Stimulated activated CD8-positive, alpha-beta memory T cell treated with anti-CD3 and anti-CD28 coated beads, Interleukin-4, amount 100 ng/mL, for 4 hours (primary cell): ENCODE measurements around the gene CDC14A.

Source experiments
- DNase-seq, 2 donors: peaks; one replicate each; pipeline ENCODE4 v3.0.0-alpha.2; 2020; ENCODE audit warnings: low read depth in 2 of 2, low spot score in 1 of 2

Gene CDC14A

GRCh38 chr1:100443811-100444571 is 91.7 kb downstream of the CDC14A start:
- DNase-seq, result no peak

GRCh38 chr1:100445565-100445964 is 93.3 kb downstream of the CDC14A start:
- DNase-seq, result no peak

GRCh38 chr1:100448366-100448765 is 96.1 kb downstream of the CDC14A start:
- no peak for DNase-seq

GRCh38 chr1:100449477-100449876 is 97.2 kb downstream of the CDC14A start:
- no peak for DNase-seq

- DNase-seq, result no peak
These were observed 100.3 kb downstream of the CDC14A start for GRCh38 chr1:100452641-100453040.

GRCh38 chr1:100455478-100456072 is 103.3 kb downstream of the CDC14A start:
- DNase-seq, result no peak

- no peak for DNase-seq
These were observed 104.6 kb downstream of the CDC14A start for GRCh38 chr1:100456880-100457279.

- no peak for DNase-seq
These were observed 105.4 kb downstream of the CDC14A start for GRCh38 chr1:100457683-100458082.

GRCh38 chr1:100458661-100459357 is 106.5 kb downstream of the CDC14A start:
- no peak for DNase-seq

- peak in 1 of 2 donors; percentile 40 for DNase-seq
These were observed 107.2 kb downstream of the CDC14A start for GRCh38 chr1:100459358-100460114.

- DNase-seq, result no peak
These were observed 108.9 kb downstream of the CDC14A start for GRCh38 chr1:100461222-100461621.

- DNase-seq, result no peak
These were observed 110.2 kb downstream of the CDC14A start for GRCh38 chr1:100462326-100463025.

GRCh38 chr1:100463791-100464424 is 111.6 kb downstream of the CDC14A start:
- peak in 1 of 2 donors; percentile 10 for DNase-seq

- DNase-seq, result no peak
These were observed 117.3 kb downstream of the CDC14A start for GRCh38 chr1:100469578-100469977.

GRCh38 chr1:100474834-100475233 is 122.5 kb downstream of the CDC14A start:
- no peak for DNase-seq

GRCh38 chr1:100476735-100477290 is 124.5 kb downstream of the CDC14A start:
- no peak for DNase-seq

- no peak for DNase-seq
These were observed 126.5 kb downstream of the CDC14A start for GRCh38 chr1:100478816-100479215.

- no peak for DNase-seq
These were observed 127.5 kb downstream of the CDC14A start for GRCh38 chr1:100479620-100480338.

GRCh38 chr1:100481303-100481702 is 129.0 kb downstream of the CDC14A start:
- no peak for DNase-seq
